GM10847 (cell line): ENCODE data around the gene HRNR.

Source experiments
- POLR2A ChIP-seq: IDR thresholded peaks from 2 replicates; pipeline ENCODE4 v1.6.1; 2011; ENCODE audit not compliant: insufficient read length; ENCODE audit errors: extremely low read depth

Gene HRNR

DNA sequence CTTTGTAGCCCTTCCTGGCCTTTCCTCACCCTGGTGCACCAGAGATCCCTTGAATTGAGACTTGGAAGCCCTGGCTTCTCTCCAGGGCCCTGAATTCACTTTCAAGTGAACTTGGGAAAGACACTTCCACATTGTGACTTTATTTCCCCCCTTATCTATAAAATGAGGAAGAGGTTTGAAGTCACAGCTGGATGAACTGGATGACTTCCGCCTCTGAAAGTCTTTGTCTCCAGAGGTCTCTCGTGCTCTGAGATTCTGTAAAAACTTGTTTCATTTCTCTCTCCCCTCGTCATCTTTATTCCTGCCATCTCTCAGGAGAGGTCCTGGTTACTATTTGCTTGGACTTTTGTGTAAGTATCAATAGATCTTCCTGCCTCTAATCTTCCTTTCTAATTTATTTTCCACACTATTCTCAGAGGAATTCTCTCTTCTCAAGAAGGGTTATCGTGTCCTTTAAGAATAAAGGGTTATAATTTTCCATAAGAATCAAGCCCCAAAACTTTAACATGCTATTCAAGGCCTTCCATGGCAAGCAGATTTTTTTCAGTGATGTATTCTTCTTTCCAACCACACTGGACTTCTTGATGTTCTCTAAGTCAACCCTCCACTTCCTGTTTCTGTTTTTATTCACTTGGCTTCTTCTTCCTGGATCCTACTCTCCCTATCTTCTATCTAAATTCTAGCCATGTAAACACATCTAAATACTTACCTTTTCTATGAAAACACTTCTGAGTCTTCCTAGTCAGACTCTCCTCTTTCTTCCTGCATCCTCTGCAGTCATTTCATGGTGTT lies 58.5 kb downstream of the HRNR start:
- TF ChIP-seq POLR2A = no peak

DNA sequence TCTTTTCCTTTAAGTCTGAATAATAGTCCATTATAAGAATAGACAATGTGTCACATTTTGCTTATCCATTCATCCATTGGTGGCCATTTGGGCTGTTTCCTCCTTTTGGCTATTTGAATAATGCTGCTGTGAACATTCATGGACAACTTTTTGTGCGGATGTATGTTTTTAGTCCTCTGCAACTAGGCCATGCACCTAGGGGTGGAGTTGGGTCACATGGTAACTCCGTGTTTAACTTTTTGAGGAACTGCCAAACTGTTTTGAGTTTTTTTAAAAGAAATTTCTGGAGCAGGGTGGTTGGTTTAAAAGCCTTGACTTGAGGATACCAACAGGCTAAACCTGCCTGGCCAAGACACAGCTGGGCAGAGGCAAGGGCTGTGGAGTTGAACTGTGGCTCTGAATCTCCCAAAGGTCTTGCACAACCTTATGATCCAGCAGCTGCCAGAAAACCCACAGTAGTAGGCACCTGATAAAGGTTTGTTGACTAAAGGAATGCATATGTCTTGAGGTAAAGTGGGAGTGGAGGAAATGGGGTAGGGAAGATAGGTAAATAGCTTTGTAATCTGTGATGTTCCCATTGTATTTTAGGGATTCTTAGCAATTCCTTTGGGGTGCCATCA lies 59.4 kb downstream of the HRNR start:
- no peak for TF ChIP-seq POLR2A

DNA sequence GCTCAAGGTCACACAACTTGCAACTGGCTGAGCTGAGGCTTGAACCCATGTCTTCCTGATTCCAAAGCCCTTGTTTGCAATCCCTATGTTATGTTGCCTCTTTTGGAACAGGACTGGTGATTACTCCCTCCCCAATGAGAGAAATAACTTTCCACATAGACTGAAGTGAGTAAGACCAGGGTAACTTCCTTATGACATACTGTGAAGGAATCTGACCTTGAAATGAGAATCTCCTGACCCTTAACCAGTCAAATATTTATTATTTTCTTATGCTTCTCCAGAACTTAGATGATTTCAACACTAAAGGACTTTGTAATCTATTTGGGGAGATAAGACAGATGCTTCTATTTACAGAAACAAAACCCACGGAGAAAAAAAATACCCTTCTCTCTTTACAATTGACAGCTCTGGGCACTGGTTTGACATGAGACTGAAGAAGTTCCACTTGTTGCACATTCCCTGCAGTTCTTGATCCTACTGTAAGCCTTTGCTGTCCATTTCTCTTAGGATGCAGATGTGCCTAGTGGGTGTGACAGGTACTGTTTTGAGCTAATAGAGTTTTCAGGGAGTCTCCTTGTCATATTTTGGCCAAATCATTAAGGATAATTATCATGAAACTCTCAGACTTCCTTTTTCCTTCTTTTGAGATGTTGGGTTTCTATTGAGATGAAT lies 61.1 kb downstream of the HRNR start:
- TF ChIP-seq POLR2A = no peak
